OCI-LY1 (cell line): ENCODE results near the gene RNASE12.
A peak's percentile ranks its signal among the peaks of the same experiment; 100 is the strongest.

Experiments used
- H2AFZ ChIP-seq: fragments of 200-600 bp; sonication (generic), shearing (Covaris generic); 2 replicates; pipeline ENCODE4 v1.6.0; 2014; ENCODE audit warnings: antibody characterized with exemption, mild to moderate bottlenecking, low read length
- H3F3A ChIP-seq: fragments of 200-600 bp; sonication (generic), shearing (Covaris generic); 2 replicates; pipeline ENCODE4 v1.6.0; 2014; ENCODE audit warnings: mild to moderate bottlenecking, antibody characterized with exemption, low read length, moderate library complexity; ENCODE audit not compliant: insufficient read depth
- H3K27ac ChIP-seq: fragments of 200-600 bp; sonication (generic); 2 replicates; pipeline ENCODE4 v1.5.1; 2014; ENCODE audit warnings: low read length, mixed run types, mild to moderate bottlenecking, low read depth; ENCODE audit not compliant: poor library complexity, severe bottlenecking
- H3K27me3 ChIP-seq: fragments of 200-600 bp; sonication (generic); 2 replicates; pipeline ENCODE4 v1.6.0; 2014; ENCODE audit warnings: antibody characterized with exemption, mild to moderate bottlenecking, low read length, moderate library complexity; ENCODE audit not compliant: insufficient read depth
- H3K36me3 ChIP-seq: fragments of 200-600 bp; sonication (generic); 2 replicates; pipeline ENCODE4 v1.6.1; 2014; ENCODE audit warnings: mild to moderate bottlenecking, antibody characterized with exemption, low read length, moderate library complexity, mixed read lengths; ENCODE audit not compliant: insufficient read depth
- H3K4me1 ChIP-seq: fragments of 200-600 bp; sonication (generic); 2 replicates; pipeline ENCODE4 v1.5.1; 2014; ENCODE audit warnings: mild to moderate bottlenecking, low read length, moderate library complexity; ENCODE audit not compliant: insufficient read depth, severe bottlenecking
- H3K4me2 ChIP-seq: fragments of 200-600 bp; sonication (generic), shearing (Covaris generic); 2 replicates; pipeline ENCODE4 v1.6.1; 2014; ENCODE audit warnings: low read length
- H3K4me3 ChIP-seq: fragments of 200-600 bp; sonication (generic); 2 replicates; pipeline ENCODE4 v1.5.1; 2014; ENCODE audit warnings: low read length, low read depth, mild to moderate bottlenecking, mixed read lengths; ENCODE audit not compliant: poor library complexity, severe bottlenecking
- H3K79me2 ChIP-seq: fragments of 200-600 bp; shearing (Covaris generic); 2 replicates; pipeline ENCODE4 v1.6.1; 2016; ENCODE audit warnings: mixed run types, low read length, mixed read lengths; ENCODE audit not compliant: insufficient read depth
- H3K9ac ChIP-seq: fragments of 200-600 bp; sonication (generic), shearing (Covaris generic); 2 replicates; pipeline ENCODE4 v1.6.1; 2014; ENCODE audit warnings: mild to moderate bottlenecking, low read length, mixed read lengths
- H3K9me2 ChIP-seq: fragments of 200-600 bp; sonication (generic), shearing (Covaris generic); 2 replicates; pipeline ENCODE4 v1.6.1; 2014; ENCODE audit warnings: low read depth, mild to moderate bottlenecking, low read length, mixed read lengths
- H3K9me3 ChIP-seq: fragments of 200-600 bp; shearing (Covaris generic); 2 replicates; pipeline ENCODE4 v1.6.1; 2014; ENCODE audit warnings: low read length, mixed read lengths
- H4K20me1 ChIP-seq: fragments of 200-600 bp; sonication (generic), shearing (Covaris generic); 2 replicates; pipeline ENCODE4 v1.6.0; 2016; ENCODE audit warnings: mild to moderate bottlenecking, low read length; ENCODE audit not compliant: insufficient read depth
- CTCF ChIP-seq: fragments of 200-600 bp; sonication (generic), shearing (Covaris generic); IDR thresholded peaks from 2 replicates; pipeline ENCODE4 v1.5.1; 2017; ENCODE audit warnings: mild to moderate bottlenecking, antibody characterized with exemption, low read length, moderate library complexity, mixed read lengths
- EZH2 ChIP-seq: fragments of 200-600 bp; sonication (generic), shearing (Covaris generic); IDR thresholded peaks from 2 replicates; pipeline ENCODE4 v1.8.0; 2017; ENCODE audit warnings: borderline replicate concordance, mixed run types, mild to moderate bottlenecking, antibody characterized with exemption, low read length, moderate library complexity, mixed read lengths

RNASE12 gene

DNA sequence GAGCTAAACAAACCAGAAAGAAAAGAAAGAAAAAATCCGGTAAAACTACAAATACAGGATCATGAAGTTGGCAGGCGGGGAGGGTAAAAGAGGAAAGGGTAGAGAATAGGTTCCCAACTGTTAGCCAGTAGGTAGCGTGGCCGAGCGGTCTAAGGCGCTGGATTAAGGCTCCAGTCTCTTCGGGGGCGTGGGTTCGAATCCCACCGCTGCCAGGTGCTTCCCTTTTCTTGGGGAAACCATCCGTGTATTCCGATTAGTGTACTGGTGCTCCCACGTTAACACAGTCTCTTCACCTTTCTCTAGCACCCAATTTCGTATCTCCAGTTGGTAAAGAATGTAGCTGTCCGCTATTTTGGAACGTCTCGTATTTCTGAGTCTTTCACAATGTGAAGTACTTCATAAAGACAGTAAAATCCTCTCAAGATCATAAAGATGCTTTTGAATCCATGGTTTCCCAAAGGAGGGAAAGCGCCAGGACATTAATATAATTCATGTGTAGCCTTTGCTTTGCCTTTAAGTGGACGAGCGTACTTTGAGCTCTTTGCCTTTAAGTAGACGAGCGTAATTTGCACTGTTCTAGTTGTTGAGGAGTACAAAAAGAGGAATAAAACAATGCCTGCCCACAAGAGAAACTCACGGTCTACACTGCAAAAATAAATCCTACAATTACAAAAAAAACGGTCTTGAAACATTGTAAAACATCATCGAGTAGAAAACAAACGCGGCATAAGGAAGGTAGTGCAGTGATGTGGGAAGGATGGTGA lies 19.0 kb upstream of the RNASE12 start:
- H3K79me2 ChIP-seq = no peaks in the 10 kb centered on the region
- no peaks in the 10 kb centered on the region; the same call in 1 of the 2 replicates for H3K27me3 ChIP-seq
- H3K36me3 ChIP-seq = no peaks in the 10 kb centered on the region
- H3K4me2 ChIP-seq = peak overlapping the region; percentile 96
- no peaks in the 10 kb centered on the region for H4K20me1 ChIP-seq
- H3K4me1 ChIP-seq = peaks cover 50% of the 10 kb centered on the region
- peak overlapping the region; percentile 9; the same call in 1 of the 2 replicates for H2AFZ ChIP-seq
- H3K9me2 ChIP-seq = no peaks in the 10 kb centered on the region
- H3K4me3 ChIP-seq = peak overlapping the region; percentile 98
- TF ChIP-seq CTCF (no peak), EZH2 (no peak)
- H3K27ac ChIP-seq = no peak overlapping the region
- peak overlapping the region; percentile 64 for H3K9ac ChIP-seq
- H3K9me3 ChIP-seq = no peaks in the 10 kb centered on the region
- H3F3A ChIP-seq = peaks cover 8% of the 10 kb centered on the region

- no peaks in the 10 kb centered on the region for H3K79me2 ChIP-seq
- H3K27me3 ChIP-seq = no peaks in the 10 kb centered on the region; the same call in 1 of the 2 replicates
- H3K4me1 ChIP-seq = peaks cover 43% of the 10 kb centered on the region
- peak overlapping the region; percentile 64 for H3K9ac ChIP-seq
- H3K27ac ChIP-seq = no peak overlapping the region
- no peaks in the 10 kb centered on the region for H3K9me3 ChIP-seq
- H3K36me3 ChIP-seq = no peaks in the 10 kb centered on the region
- TF ChIP-seq EZH2 = no peak
- TF ChIP-seq CTCF = peak; percentile 99
- peaks cover 8% of the 10 kb centered on the region for H3F3A ChIP-seq
- no peaks in the 10 kb centered on the region for H3K9me2 ChIP-seq
- H4K20me1 ChIP-seq = no peaks in the 10 kb centered on the region
- H2AFZ ChIP-seq = peak overlapping the region; percentile 9; the same call in 1 of the 2 replicates
- H3K4me3 ChIP-seq = peak overlapping the region; percentile 98
- H3K4me2 ChIP-seq = peak overlapping the region; percentile 96
Observed at GRCh38 chr14:20609215-20610001, 18.2 kb upstream of the RNASE12 start.

DNA sequence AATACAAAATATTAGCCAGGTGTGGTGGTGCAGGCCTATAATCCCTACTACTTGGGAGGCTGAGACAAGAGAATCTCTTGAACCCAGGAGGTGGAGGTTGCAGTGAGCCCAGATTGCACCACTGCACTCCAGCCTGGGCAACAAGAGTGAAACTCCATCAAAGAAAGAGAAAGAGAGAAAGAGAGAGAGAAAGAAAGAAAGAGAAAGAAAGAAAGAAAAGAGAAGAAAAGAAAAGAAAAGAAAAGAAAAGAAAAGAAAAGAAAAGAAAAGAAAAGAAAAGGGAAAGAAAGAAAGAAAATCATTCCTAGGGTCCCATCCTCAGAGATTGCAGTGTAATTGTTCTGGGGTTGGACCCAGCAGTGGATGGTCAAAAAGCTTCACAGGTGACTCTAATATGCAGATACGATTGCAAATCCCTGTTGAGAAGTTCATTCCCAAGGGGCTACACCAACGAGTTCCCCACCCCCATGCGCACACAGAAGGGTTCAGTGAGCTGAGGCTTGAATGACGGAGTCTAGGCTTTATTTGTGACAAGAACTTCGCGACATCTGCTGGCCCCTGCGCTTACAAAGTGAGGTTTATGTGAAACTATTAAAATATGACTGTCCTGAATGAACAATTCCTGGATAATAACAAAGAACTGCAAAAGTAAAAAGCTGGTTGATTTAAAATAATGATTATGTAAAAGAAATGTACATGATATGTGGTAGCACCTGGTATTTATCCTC lies 17.4 kb upstream of the RNASE12 start:
- Histone ChIP-seq H3K4me3 (peak overlapping the region; percentile 98), H3K79me2 (no peaks in the 10 kb centered on the region), H3K9ac (no peak overlapping the region; the same call in 1 of the 2 replicates), H3K27ac (no peak overlapping the region), H3K36me3 (no peaks in the 10 kb centered on the region), H3K4me1 (peaks cover 37% of the 10 kb centered on the region), H3F3A (peaks cover 8% of the 10 kb centered on the region), H3K9me3 (no peaks in the 10 kb centered on the region), H3K27me3 (no peaks in the 10 kb centered on the region; the same call in 1 of the 2 replicates), H4K20me1 (no peaks in the 10 kb centered on the region), H3K4me2 (peak overlapping the region; percentile 96), H3K9me2 (no peaks in the 10 kb centered on the region), H2AFZ (no peak overlapping the region)
- no peak for TF ChIP-seq CTCF
